Measurements from ENCODE around the gene TRIM17. TPM values are rescaled to one million over a fixed set of nuclear protein-coding genes. Genes with fewer than 3 reads are reported as not detected.

TRIM17 gene
- total RNA-seq, 3 donors from 2014 or later (not counting 1 experiment from before 2014, with no cell fraction given), result 8.0 to 13.4 (median 8.4) TPM

DNA sequence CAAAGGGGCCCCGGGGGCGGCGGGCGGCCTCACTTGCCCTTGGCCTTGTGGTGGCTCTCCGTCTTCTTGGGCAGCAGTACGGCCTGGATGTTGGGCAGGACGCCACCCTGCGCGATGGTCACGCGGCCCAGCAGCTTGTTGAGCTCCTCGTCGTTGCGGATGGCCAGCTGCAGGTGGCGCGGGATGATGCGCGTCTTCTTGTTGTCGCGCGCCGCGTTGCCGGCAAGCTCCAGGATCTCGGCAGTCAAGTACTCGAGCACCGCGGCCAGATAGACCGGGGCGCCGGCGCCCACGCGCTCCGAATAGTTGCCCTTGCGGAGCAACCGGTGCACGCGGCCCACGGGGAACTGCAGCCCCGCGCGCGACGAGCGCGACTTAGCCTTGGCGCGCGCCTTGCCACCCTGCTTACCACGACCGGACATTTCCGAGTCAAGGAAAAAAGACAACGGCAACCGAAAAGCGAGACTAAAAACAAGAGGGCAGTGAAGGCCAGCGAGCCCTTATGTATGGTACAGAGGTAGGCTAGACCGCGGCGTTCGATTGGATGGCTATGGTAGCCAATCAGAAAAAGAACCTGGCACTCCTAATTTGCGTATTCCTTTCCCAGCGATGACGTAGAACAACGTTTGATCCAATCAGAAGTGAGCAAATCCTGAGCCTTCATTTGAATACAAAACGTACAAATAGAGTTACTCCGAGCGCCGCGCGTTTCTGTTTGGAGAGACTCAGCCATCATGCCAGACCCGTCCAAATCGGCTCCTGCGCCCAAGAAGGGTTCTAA, 40.9 kb upstream of the TRIM17 start:
- no peaks in the 10 kb centered on the region for H3K36me3 ChIP-seq (ENCODE audit: control insufficient read depth, insufficient read depth, low read length)
- peaks cover 0 to 2% of the 10 kb centered on the region in 2 donors for H3K27me3 Mint-ChIP-seq (ENCODE audit: low read depth in 2 of 2)
- peaks cover 24% of the 10 kb centered on the region for H3K4me1 ChIP-seq (ENCODE audit: control insufficient read depth, insufficient read depth, low read length)
- no peaks in the 10 kb centered on the region for H3K27me3 ChIP-seq (ENCODE audit: control insufficient read depth, insufficient read depth, low read length)
- H3K4me3 ChIP-seq (ENCODE audit: low read length), result peak overlapping the region; percentile 61
- TF ChIP-seq, protein P1, sequence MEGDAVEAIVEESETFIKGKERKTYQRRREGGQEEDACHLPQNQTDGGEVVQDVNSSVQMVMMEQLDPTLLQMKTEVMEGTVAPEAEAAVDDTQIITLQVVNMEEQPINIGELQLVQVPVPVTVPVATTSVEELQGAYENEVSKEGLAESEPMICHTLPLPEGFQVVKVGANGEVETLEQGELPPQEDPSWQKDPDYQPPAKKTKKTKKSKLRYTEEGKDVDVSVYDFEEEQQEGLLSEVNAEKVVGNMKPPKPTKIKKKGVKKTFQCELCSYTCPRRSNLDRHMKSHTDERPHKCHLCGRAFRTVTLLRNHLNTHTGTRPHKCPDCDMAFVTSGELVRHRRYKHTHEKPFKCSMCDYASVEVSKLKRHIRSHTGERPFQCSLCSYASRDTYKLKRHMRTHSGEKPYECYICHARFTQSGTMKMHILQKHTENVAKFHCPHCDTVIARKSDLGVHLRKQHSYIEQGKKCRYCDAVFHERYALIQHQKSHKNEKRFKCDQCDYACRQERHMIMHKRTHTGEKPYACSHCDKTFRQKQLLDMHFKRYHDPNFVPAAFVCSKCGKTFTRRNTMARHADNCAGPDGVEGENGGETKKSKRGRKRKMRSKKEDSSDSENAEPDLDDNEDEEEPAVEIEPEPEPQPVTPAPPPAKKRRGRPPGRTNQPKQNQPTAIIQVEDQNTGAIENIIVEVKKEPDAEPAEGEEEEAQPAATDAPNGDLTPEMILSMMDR (IDR thresholded peaks at IDR 0.05), result no peak
- peaks cover 32% of the 10 kb centered on the region in 2 donors for H3K4me1 Mint-ChIP-seq
- under 1% methylated on average over 74 of the region's 74 CpGs for WGBS (ENCODE audit: insufficient coverage)
- no peaks in the 10 kb centered on the region for H3K9me3 ChIP-seq (ENCODE audit: control insufficient read depth, insufficient read depth, low read length)
- ATAC-seq, result peak; percentile 84 to 93 (median 88)
- peak overlapping the region; percentile 99 for H3K27ac Mint-ChIP-seq
- H3K9me3 Mint-ChIP-seq, result no peaks in the 10 kb centered on the region
- DNase-seq, result peak; percentile 78 to 97
- intact Hi-C loops (cut with micrococcal nuclease), result loop anchor here (1.0 to 5.0 kb wide), 3 partner anchors 29 to 50 kb away; partner anchors contain the start of genes RNF187 and TRIM11
- peak overlapping the region; percentile 99 for H3K4me3 Mint-ChIP-seq
- peak overlapping the region; percentile 96 for H3K27ac ChIP-seq (ENCODE audit: low read length)
- H3K36me3 Mint-ChIP-seq, result no peaks in the 10 kb centered on the region

DNA sequence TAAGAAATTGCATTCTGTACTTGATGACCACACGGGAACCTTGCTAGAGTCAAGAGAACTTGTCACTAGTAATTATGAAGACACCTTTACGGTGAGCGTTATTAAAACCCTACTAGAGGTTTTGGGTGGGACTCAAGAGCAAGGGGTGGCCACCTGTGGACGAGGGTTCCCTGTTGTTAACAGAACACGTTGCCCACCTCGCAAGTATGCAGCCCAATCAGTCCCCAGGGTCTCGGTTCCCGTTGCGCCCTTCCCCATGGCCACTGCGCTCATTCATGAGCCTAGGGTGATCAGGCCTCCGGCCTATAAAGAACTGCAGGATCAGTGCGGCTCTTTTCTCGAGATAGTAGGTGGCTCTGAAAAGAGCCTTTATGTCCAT, 40.3 kb upstream of the TRIM17 start:
- DNase-seq (no peak), ATAC-seq (peak; percentile 0 to 1 (median 0))
- Histone ChIP-seq H3K36me3 (ENCODE audit: control insufficient read depth, insufficient read depth, low read length) (no peaks in the 10 kb centered on the region), H3K4me1 (ENCODE audit: control insufficient read depth, insufficient read depth, low read length) (peaks cover 24% of the 10 kb centered on the region), H3K9me3 (ENCODE audit: control insufficient read depth, insufficient read depth, low read length) (no peaks in the 10 kb centered on the region), H3K27me3 (ENCODE audit: control insufficient read depth, insufficient read depth, low read length) (no peaks in the 10 kb centered on the region), H3K27ac (ENCODE audit: low read length) (peak overlapping the region; percentile 96), H3K4me3 (ENCODE audit: low read length) (peak overlapping the region; percentile 61)
- Mint-ChIP-seq H3K36me3 (no peaks in the 10 kb centered on the region), H3K27me3 (ENCODE audit: low read depth in 2 of 2) (peaks cover 0 to 2% of the 10 kb centered on the region in 2 donors), H3K9me3 (no peaks in the 10 kb centered on the region), H3K27ac (peak overlapping the region; percentile 99), H3K4me3 (peak overlapping the region; percentile 99), H3K4me1 (peaks cover 30 to 32% of the 10 kb centered on the region in 2 donors)
- 7% methylated on average over 13 of the region's 13 CpGs for WGBS (ENCODE audit: insufficient coverage)
- TF ChIP-seq, protein P1 (IDR thresholded peaks at IDR 0.05), result no peak
- intact Hi-C loops (cut with micrococcal nuclease), result loop anchor here (1.0 to 5.0 kb wide), 3 partner anchors 30 to 50 kb away; partner anchors contain the start of genes RNF187 and TRIM11

DNA sequence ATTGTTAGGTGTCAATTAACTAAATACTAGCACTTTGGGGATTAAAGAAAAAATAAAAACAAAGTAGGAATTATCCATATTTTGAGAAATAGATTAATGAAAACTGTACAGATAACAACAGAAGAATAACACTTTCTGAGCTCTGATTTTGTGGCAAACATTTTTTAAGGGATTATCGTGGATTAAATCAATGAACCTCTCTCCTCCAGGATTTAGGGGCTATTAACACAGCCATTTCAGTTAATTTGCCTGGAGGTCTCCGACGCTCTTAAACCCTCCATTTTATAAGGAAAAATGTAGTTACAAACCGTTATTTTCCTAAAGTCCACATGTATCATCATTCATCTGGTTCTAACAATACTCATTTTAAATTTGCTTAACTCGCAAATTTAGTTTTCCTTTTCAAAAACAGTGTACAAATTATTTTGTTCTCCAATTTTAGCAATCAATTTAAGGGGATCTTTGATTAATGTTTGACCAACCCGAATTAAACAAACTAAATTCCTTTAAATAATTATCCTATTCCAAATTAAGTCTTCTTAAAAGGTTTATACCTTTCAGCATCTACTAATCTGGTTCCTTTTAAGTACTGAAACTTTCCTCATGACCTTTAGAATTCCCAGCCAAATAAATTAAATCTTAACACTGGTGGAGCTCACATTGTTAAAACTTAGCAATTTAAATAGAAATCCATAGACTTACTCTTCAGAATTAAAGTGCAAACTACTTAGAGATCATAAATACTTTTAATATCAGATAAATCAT, 39.8 kb upstream of the TRIM17 start:
- Mint-ChIP-seq H3K4me1 (peaks cover 32 to 33% of the 10 kb centered on the region in 2 donors), H3K36me3 (no peaks in the 10 kb centered on the region), H3K27me3 (ENCODE audit: low read depth in 2 of 2) (peaks cover 0 to 2% of the 10 kb centered on the region in 2 donors), H3K27ac (peak overlapping the region; percentile 99), H3K9me3 (no peaks in the 10 kb centered on the region), H3K4me3 (peak overlapping the region; percentile 99)
- DNase-seq (no peak), ATAC-seq (no peak)
- 74% methylated on average over 5 of the region's 6 CpGs for WGBS (ENCODE audit: insufficient coverage)
- H3K4me3 ChIP-seq (ENCODE audit: low read length), result peak overlapping the region; percentile 61
- peak overlapping the region; percentile 96 for H3K27ac ChIP-seq (ENCODE audit: low read length)
- peaks cover 24% of the 10 kb centered on the region for H3K4me1 ChIP-seq (ENCODE audit: control insufficient read depth, insufficient read depth, low read length)
- TF ChIP-seq, protein P1 (IDR thresholded peaks at IDR 0.05), result no peak
- intact Hi-C loops (cut with micrococcal nuclease), result loop anchor here (1.0 to 5.0 kb wide), 3 partner anchors 30 to 49 kb away; partner anchors contain the start of genes RNF187 and TRIM11
- no peaks in the 10 kb centered on the region for H3K36me3 ChIP-seq (ENCODE audit: control insufficient read depth, insufficient read depth, low read length)
- H3K9me3 ChIP-seq (ENCODE audit: control insufficient read depth, insufficient read depth, low read length), result no peaks in the 10 kb centered on the region
- H3K27me3 ChIP-seq (ENCODE audit: control insufficient read depth, insufficient read depth, low read length), result no peaks in the 10 kb centered on the region
